DMS153 treated with DMSO at 0.1 percent for 48 hours (cell line): Measurements from ENCODE around the gene GSTA2.
"Not testable (repeated sequence)": the region's sequence is repeated elsewhere in the genome, so short reads cannot be mapped to it uniquely, and the experiment has no call there.

Source experiments
- DNase-seq: peaks from one replicate; lab custom pipeline; 2025; ENCODE audit not compliant: unreplicated experiment; lab: John Stamatoyannopoulos, UW

The GSTA2 gene

DNA sequence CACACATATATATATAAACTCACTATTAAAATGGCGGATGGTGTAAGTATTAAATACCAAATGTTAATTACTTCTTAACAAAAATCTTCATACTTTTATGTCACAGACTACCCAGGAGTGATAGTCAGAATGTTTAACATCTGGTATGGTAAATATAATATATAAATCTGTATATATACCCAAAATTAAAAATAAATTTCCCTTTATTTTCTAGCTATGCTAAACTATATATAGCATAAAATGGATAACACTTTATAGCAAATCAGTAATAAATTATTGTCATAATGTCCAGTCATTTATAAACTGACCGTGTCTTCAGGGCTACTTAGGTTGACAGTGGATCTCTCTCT lies 37.1 kb downstream of the GSTA2 start:
- DNase-seq, result no peak

DNA sequence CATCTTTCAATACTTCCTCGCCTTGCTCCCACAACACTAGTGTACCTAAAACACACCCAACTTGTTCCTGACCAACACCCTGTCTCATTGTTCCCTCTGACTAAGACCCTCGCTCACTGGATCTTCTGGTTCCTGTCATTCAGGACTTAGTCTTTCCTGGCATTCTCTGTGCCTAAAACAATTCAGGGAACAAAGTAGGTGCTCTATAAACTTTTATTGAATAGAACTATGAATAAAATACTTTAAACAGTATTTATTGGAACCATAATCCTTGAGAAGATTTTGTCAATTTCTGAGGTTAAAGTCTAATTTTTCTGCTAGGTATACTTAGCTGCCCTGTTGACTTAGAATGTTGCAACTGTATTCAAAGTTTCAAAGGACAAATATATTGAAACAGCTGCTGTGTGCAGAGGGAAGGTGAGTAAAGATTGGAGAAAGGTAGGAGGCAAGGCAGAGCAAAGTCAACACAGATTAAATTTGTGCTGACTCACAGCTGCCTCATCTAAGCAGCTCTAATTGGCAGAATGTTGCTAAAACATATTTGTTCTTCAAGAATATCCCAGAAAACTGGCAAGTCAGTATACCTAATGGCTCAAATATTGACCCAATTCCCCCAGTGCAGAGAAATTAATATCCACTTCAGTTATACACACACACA lies 37.6 kb downstream of the GSTA2 start:
- DNase-seq, result no peak

- DNase-seq, result no peak
Measured at GRCh38 chr6:52725143-52725534, 38.1 kb downstream of the GSTA2 start.

DNA sequence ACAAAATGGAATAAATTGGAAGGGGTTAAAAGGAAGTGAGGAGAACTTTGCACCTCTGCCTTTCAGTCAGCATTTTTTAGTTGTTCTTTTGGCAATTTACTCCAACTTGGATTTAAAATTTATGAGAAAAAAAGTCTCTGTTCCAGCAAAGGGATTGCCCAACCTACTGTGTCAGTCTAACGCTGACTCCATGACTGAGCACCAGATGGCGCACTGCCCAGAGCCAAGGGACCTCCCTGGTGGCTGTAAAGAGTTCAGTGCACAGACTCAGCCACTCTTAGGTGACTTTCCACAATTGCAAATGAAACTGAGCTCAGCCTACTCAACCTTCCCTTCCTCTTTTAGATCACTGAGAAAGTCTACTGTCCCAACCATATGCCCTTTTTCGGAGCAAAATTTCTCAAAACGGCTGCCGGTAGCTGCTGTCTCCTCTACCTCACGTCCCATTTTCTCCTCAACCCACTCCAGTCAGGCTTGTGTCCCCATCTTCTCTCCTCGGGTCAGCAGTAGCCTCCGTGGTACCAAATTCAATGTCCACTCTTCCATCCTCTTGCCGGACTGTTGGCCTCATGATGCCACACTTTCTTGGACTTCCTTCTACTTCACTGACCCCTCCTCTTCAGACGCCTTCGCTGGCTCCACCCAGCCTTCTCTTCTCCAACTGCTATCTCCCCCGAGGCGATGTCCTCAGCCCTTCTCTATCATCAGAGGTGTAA lies 38.7 kb downstream of the GSTA2 start:
- peak; percentile 59 for DNase-seq

GRCh38 chr6:52724042-52724405 lies 39.3 kb downstream of the GSTA2 start:
- no peak for DNase-seq

DNA sequence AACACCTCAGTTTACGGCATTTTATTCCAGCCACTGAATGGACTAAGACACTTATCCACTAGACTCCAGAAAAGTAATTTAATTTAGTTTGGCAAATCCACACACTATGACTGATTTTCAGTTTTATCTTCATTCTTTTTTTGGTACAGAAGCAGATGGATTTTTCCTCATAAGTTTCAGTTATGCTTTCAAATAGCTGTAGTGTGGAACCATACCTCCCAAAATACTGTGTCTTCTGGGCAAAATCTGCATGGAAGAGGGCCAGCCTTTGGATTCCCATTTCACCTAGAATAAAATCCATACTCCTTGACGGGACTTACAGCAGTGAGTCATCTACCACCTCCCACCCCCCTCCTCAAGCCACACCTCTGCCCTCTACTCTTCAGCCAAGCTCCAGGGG lies 43.0 kb downstream of the GSTA2 start:
- no peak for DNase-seq

- no peak for DNase-seq
Measured at GRCh38 chr6:52718550-52718949, 44.7 kb downstream of the GSTA2 start.

- not testable (repeated sequence) for DNase-seq
Measured at GRCh38 chr6:52714761-52715160, 48.5 kb downstream of the GSTA2 start.

DNA sequence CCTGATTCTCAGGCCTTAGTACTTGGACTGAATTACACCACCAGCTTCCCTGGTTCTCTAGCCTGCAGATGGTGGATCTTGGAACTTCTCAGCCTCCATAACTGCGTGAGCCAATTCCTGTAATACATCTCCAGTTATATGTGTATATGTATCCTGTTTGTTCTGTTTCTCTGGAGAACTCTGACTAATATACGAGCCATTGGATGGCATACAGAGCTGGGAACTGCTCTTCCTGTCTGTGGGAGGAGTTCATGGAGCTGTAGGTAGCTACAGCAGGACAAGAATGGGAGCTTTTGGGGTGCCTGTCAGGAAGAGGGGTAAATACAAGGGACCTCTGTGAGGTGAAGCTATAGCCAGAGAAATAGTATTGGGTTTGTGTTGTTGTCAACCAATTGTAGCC lies 51.1 kb downstream of the GSTA2 start:
- DNase-seq, result no peak

- no peak for DNase-seq
Measured at GRCh38 chr6:52707963-52708680, 55.2 kb downstream of the GSTA2 start.

- DNase-seq, result no peak
Measured at GRCh38 chr6:52706001-52706400, 57.3 kb downstream of the GSTA2 start.

GRCh38 chr6:52704781-52705502 lies 58.3 kb downstream of the GSTA2 start:
- DNase-seq, result not testable (repeated sequence)

DNA sequence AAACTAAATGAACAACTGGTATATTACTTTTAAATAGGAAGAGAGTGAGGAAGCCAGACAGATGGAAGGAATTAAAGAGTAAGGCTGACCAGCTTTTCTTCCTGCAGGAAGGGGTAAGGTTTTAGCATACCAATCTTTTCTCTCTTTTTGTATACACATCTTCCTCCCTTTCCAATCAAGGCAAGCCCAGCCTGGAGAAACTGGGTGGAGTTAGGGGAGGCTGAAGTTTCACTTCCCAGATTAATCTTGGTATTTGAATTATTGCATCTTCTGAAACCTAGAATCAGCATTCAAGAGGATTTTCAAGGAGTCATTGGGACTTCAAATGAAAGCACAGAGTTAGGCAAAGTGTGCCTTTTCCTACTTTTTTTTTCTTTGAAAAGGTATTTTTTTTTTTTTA lies 59.2 kb downstream of the GSTA2 start:
- no peak for DNase-seq
